ENCODE data around the gene GSX2. TPM values are rescaled to one million over a fixed set of nuclear protein-coding genes. Genes with fewer than 3 reads are reported as not detected.

The GSX2 gene
- total and polyA plus RNA-seq, 10 donors, result 0.47 TPM; not detected in 9

DNA sequence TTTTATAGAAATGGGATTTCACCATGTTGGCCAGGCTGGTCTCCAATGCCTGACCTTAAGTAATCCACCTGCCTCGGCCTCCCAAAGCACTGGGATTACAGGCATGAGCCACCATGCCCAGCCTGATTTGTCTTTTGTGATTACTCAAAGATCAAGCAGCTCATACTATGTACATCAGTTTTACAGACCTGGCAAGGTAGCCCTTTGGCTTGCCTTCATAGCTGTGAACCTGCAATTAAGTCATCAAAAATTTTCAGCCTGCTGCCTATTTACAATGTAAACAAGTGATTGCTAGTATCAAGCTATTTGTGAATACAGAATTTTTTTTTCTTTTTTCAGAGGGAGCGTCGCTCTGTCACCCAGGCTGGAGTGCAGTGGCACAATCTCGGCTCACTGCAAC is 46.2 kb downstream of the GSX2 start:
- 88 to 97% (median 94%) methylated on average over 4 of the region's 4 CpGs for WGBS, 5 donors
- no peaks in the 10 kb centered on the region for H3K4me1 ChIP-seq
- H3K4me3 ChIP-seq, result no peak overlapping the region
- DNase-seq, result no peak
- peaks cover 0 to 8% (median 0%) of the 10 kb centered on the region in 8 donors for H3K9me3 ChIP-seq
- peaks cover 0 to 19% (median 4%) of the 10 kb centered on the region in 7 donors for H3K27me3 ChIP-seq (replicated peaks in 1 of 7)
- TF ChIP-seq, protein P1, sequence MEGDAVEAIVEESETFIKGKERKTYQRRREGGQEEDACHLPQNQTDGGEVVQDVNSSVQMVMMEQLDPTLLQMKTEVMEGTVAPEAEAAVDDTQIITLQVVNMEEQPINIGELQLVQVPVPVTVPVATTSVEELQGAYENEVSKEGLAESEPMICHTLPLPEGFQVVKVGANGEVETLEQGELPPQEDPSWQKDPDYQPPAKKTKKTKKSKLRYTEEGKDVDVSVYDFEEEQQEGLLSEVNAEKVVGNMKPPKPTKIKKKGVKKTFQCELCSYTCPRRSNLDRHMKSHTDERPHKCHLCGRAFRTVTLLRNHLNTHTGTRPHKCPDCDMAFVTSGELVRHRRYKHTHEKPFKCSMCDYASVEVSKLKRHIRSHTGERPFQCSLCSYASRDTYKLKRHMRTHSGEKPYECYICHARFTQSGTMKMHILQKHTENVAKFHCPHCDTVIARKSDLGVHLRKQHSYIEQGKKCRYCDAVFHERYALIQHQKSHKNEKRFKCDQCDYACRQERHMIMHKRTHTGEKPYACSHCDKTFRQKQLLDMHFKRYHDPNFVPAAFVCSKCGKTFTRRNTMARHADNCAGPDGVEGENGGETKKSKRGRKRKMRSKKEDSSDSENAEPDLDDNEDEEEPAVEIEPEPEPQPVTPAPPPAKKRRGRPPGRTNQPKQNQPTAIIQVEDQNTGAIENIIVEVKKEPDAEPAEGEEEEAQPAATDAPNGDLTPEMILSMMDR (IDR thresholded peaks at IDR 0.05 in 8 of 11, conservative IDR thresholded peaks at IDR 0.05 in 3 of 11), result no peak
- no peak for TF ChIP-seq POLR2AphosphoS5 (IDR thresholded peaks at IDR 0.05)
- no peak for TF ChIP-seq POLR2A (IDR thresholded peaks at IDR 0.05)
- intact Hi-C loops (cut with DNase I; ENCODE audit: low total_unique reads), result no loop called here
- no peaks in the 10 kb centered on the region for H3K36me3 ChIP-seq
- no peak overlapping the region for H3K27ac ChIP-seq

- peak overlapping the region in 2 of 8 donors; percentile 16 to 35 for H3K4me3 ChIP-seq
- intact Hi-C loops (cut with DNase I; ENCODE audit: low total_unique reads), result no loop called here
- H3K4me1 ChIP-seq, result no peaks in the 10 kb centered on the region
- TF ChIP-seq POLR2A (IDR thresholded peaks at IDR 0.05) (no peak), POLR2AphosphoS5 (IDR thresholded peaks at IDR 0.05) (no peak)
- TF ChIP-seq, protein P1 (IDR thresholded peaks at IDR 0.05 in 8 of 11, conservative IDR thresholded peaks at IDR 0.05 in 3 of 11), result no peak
- peaks cover 0 to 8% (median 0%) of the 10 kb centered on the region in 8 donors for H3K9me3 ChIP-seq
- H3K27me3 ChIP-seq (replicated peaks in 1 of 7), result peaks cover 0 to 19% (median 4%) of the 10 kb centered on the region in 7 donors
- no peak overlapping the region for H3K27ac ChIP-seq
- no peak for DNase-seq
- H3K36me3 ChIP-seq, result no peaks in the 10 kb centered on the region
- 67 to 85% (median 75%) methylated on average over 19 to 46 of the region's 46 CpGs for WGBS, 5 donors
These were observed 49.4 kb downstream of the GSX2 start for GRCh38 chr4:54149323-54149722.

Small RNA genes lying within 50 kb of the gene (small RNA-seq; reads per million reads assigned to genes)
- 0 reads per million in 4 donors for gene AC110792.1

Other genes with a start within 250 kb of the GSX2 start
- gene CHIC2, start 35.6 kb upstream of the GSX2 start, total RNA-seq, result 10 to 100 TPM; 38.2 to 68.2 (median 41.6) TPM
- 10 to 100 TPM in 2 of 3 donors, 1 to 10 TPM in 1; 7.6 to 21.0 (median 16.0) TPM for gene CHIC2, start 35.6 kb upstream of the GSX2 start, polyA plus RNA-seq
- gene PDGFRA, start 129.1 kb downstream of the GSX2 start, total RNA-seq, result 100 to 1,000 TPM in 5 of 7 donors, 10 to 100 TPM in 2; 49.3 to 399 (median 294) TPM
- gene PDGFRA, start 129.1 kb downstream of the GSX2 start, polyA plus RNA-seq, result 10 to 100 TPM; 11.1 to 22.7 (median 18.4) TPM